SK-N-MC (cell line): ENCODE measurements around the gene VASN.

ENCODE experiments used
- EZH2 ChIP-seq: fragments of 200-600 bp; sonication (generic); IDR thresholded peaks from one replicate; pipeline ENCODE4 v1.6.1; 2017; ENCODE audit warnings: antibody characterized with exemption
- POLR2AphosphoS5 ChIP-seq: IDR thresholded peaks from 2 replicates; pipeline ENCODE4 v1.6.1; 2012; ENCODE audit warnings: mild to moderate bottlenecking, low read depth, low read length, borderline replicate concordance

GRCh38 chr16:4412159-4412558, 40.5 kb downstream of the VASN start:
- TF ChIP-seq EZH2 (no peak), POLR2AphosphoS5 (no peak)
